ENCODE data around the gene TXLNB. TPM values are rescaled to one million over a fixed set of nuclear protein-coding genes. Genes with fewer than 3 reads are reported as not detected.

TXLNB gene
- total RNA-seq, 6 donors from 2014 or later: 0.52 to 4.2 (median 0.94) TPM

DNA sequence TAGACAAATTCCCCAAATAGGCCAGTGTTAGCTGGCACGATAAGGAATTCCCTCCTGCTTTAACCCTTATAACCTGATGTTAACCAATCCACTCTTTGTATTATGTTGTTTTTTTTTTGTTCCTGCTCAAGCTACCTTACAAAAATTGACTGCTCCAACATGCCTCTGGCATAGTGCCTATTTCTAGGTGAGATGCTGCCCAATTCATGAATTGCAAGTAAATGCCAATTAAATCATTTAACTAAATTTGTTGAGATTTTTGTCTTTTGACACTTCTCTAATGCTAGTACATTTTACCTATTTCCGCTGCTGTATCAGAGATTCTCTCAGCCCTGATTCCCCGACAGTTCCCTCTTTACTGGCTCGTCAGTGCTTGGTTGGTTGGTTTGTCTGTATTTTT, 90.4 kb downstream of the TXLNB start:
- TF ChIP-seq POLR2AphosphoS5 (IDR thresholded peaks at IDR 0.05) (no peak), POLR2A (IDR thresholded peaks at IDR 0.05) (no peak), EP300 (IDR thresholded peaks at IDR 0.05) (no peak)
- TF ChIP-seq, protein P1, sequence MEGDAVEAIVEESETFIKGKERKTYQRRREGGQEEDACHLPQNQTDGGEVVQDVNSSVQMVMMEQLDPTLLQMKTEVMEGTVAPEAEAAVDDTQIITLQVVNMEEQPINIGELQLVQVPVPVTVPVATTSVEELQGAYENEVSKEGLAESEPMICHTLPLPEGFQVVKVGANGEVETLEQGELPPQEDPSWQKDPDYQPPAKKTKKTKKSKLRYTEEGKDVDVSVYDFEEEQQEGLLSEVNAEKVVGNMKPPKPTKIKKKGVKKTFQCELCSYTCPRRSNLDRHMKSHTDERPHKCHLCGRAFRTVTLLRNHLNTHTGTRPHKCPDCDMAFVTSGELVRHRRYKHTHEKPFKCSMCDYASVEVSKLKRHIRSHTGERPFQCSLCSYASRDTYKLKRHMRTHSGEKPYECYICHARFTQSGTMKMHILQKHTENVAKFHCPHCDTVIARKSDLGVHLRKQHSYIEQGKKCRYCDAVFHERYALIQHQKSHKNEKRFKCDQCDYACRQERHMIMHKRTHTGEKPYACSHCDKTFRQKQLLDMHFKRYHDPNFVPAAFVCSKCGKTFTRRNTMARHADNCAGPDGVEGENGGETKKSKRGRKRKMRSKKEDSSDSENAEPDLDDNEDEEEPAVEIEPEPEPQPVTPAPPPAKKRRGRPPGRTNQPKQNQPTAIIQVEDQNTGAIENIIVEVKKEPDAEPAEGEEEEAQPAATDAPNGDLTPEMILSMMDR (IDR thresholded peaks at IDR 0.05): no peak
- no peak overlapping the region for H3K27ac ChIP-seq
- ATAC-seq (ENCODE audit: low FRiP score in 2 of 2) (no peak), DNase-seq (no peak)
- WGBS, 2 donors: 93 to 96% methylated on average over 4 of the region's 4 CpGs
- H3K4me1 ChIP-seq: no peaks in the 10 kb centered on the region
- no peaks in the 10 kb centered on the region for H3K27me3 ChIP-seq
- H3K9me3 ChIP-seq: peaks cover 0 to 13% (median 9%) of the 10 kb centered on the region in 4 donors
- H3K4me3 ChIP-seq: no peak overlapping the region
- no peaks in the 10 kb centered on the region for H3K36me3 ChIP-seq

DNA sequence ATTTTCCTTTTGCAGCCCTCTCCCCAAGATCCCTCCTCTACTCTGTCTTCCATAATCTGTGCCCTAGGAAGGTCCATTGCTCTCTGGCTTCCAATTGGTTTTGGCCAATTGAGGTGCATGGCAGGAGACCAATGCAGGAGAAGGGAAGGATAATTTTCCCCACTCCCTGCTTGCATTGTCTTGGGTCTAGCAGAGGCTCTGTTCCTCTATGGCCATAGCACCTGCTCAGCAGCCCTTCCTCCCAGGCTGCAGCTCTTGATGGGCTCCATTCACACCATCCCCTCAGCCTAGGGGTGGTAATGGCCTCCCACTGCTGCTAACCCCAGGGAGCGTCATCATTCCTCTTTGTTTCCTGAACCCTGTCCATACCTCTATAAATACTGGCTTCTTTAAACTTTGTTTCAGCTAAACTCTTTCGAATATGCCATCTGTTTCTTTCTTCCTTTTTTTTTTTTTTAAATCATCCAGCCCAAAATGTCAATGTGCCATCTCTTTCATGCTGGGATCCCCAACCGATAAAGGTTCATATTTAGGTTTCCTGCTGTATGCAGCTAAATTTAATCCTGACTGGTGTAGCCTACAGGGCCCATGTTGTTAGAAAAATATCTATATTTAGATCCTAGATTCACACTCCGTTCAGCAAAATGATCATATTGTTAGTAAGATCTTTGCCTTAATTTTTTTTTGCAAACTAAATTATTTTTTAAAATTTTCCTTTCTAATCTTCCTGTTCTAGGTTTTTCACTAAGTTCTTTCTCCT, 93.1 kb downstream of the TXLNB start:
- 85 to 88% methylated on average over 4 of the region's 4 CpGs for WGBS, 2 donors
- no peak overlapping the region for H3K4me3 ChIP-seq
- TF ChIP-seq POLR2A (IDR thresholded peaks at IDR 0.05) (no peak), EP300 (IDR thresholded peaks at IDR 0.05) (no peak), POLR2AphosphoS5 (IDR thresholded peaks at IDR 0.05) (no peak)
- TF ChIP-seq, protein P1 (IDR thresholded peaks at IDR 0.05): no peak

GRCh38 chr6:139194740-139195139, 97.1 kb downstream of the TXLNB start:
- Histone ChIP-seq H3K4me3 (no peak overlapping the region), H3K9me3 (no peaks in the 10 kb centered on the region), H3K36me3 (no peaks in the 10 kb centered on the region), H3K4me1 (no peaks in the 10 kb centered on the region), H3K27ac (no peak overlapping the region), H3K27me3 (no peaks in the 10 kb centered on the region)
- no peak for DNase-seq
- TF ChIP-seq EP300 (IDR thresholded peaks at IDR 0.05) (no peak), POLR2AphosphoS5 (IDR thresholded peaks at IDR 0.05) (no peak), POLR2A (IDR thresholded peaks at IDR 0.05) (no peak)
- TF ChIP-seq, protein P1 (IDR thresholded peaks at IDR 0.05): no peak
- no peak for ATAC-seq (ENCODE audit: low FRiP score in 2 of 2)
- 68 to 69% methylated on average over 3 of the region's 3 CpGs for WGBS, 2 donors

More for the DNA sequence above, 93.1 kb downstream of the TXLNB start:
- no peak for DNase-seq
- H3K36me3 ChIP-seq: no peaks in the 10 kb centered on the region
- H3K27me3 ChIP-seq: no peaks in the 10 kb centered on the region
- no peaks in the 10 kb centered on the region for H3K9me3 ChIP-seq
- no peaks in the 10 kb centered on the region for H3K4me1 ChIP-seq
- H3K27ac ChIP-seq: no peak overlapping the region
- no peak for ATAC-seq (ENCODE audit: low FRiP score in 2 of 2)

Other genes with a start within 250 kb of the TXLNB start
- gene HECA, start 156.9 kb downstream of the TXLNB start, total RNA-seq: 10 to 100 TPM; 34.4 to 57.6 (median 41.2) TPM
- gene CITED2, start 82.7 kb upstream of the TXLNB start, total RNA-seq: 100 to 1,000 TPM; 103 to 364 (median 228) TPM

Measured in upper lobe of left lung (tissue), 6 donors.